A549 (cell line): ENCODE measurements around the gene KSR2.

ENCODE experiments used
- CTCF ChIP-seq: fragments of >200 bp; sonication (Bioruptor Twin); formaldehyde crosslinking; IDR thresholded peaks from 3 replicates; pipeline ENCODE4 v1.5.1; 2016
- ESRRA ChIP-seq: fragments of 150-350 bp; IDR thresholded peaks from 2 replicates; pipeline ENCODE4 v1.6.1; 2014; ENCODE audit warnings: mild to moderate bottlenecking, low read length, borderline replicate concordance
- POLR2A ChIP-seq: IDR thresholded peaks from 2 replicates; pipeline ENCODE4 v1.6.1; 2012; ENCODE audit warnings: mild to moderate bottlenecking, low read length

- TF ChIP-seq CTCF (no peak), ESRRA (no peak), POLR2A (no peak)
Measured at GRCh38 chr12:117718141-117718540, 250.6 kb downstream of the KSR2 start.
